Erythroblast (primary cell): ENCODE measurements around the gene TMEM120B.

Experiments
- DNase-seq, 2 experiments: peaks; one replicate each; lab custom pipeline; 2025; lab: John Stamatoyannopoulos, UW
- GATA1 ChIP-seq: IDR thresholded peaks from 2 replicates; pipeline ENCODE4 v1.6.1; 2011; ENCODE audit warnings: low read depth, mild to moderate bottlenecking, control low read depth, low read length, moderate library complexity
- POLR2A ChIP-seq: IDR thresholded peaks from 2 replicates; pipeline ENCODE4 v1.6.1; 2011; ENCODE audit warnings: mild to moderate bottlenecking, low read length

Gene TMEM120B

GRCh38 chr12:121819212-121819949, 106.8 kb downstream of the TMEM120B start:
- DNase-seq: no peak
- TF ChIP-seq GATA1: no peak
- no peak for TF ChIP-seq POLR2A

GRCh38 chr12:121820056-121820455, 107.5 kb downstream of the TMEM120B start:
- DNase-seq: no peak
- TF ChIP-seq POLR2A: no peak
- TF ChIP-seq GATA1: no peak

- DNase-seq: no peak
- no peak for TF ChIP-seq GATA1
Observed at GRCh38 chr12:121822393-121823100, 110.0 kb downstream of the TMEM120B start.

- no peak for DNase-seq
- TF ChIP-seq GATA1 (no peak), POLR2A (no peak)
Observed at GRCh38 chr12:121823101-121823726, 110.7 kb downstream of the TMEM120B start.

- TF ChIP-seq POLR2A: no peak
- no peak for TF ChIP-seq GATA1
- DNase-seq: no peak
Observed at GRCh38 chr12:121823727-121824115, 111.2 kb downstream of the TMEM120B start.

- TF ChIP-seq GATA1 (no peak), POLR2A (no peak)
- no peak for DNase-seq
Observed at GRCh38 chr12:121825041-121825523, 112.5 kb downstream of the TMEM120B start.

- no peak for TF ChIP-seq POLR2A
- no peak for TF ChIP-seq GATA1
- peak; percentile 49 to 74 for DNase-seq
Observed at GRCh38 chr12:121826318-121827150, 114.0 kb downstream of the TMEM120B start.

- TF ChIP-seq POLR2A: no peak
- TF ChIP-seq GATA1: no peak
Observed at GRCh38 chr12:121827351-121828099, 115.0 kb downstream of the TMEM120B start.

GRCh38 chr12:121828306-121828705, 115.8 kb downstream of the TMEM120B start:
- TF ChIP-seq GATA1: no peak
- no peak for DNase-seq

More at GRCh38 chr12:121827351-121828099, 115.0 kb downstream of the TMEM120B start:
- DNase-seq: no peak

GRCh38 chr12:121828826-121829225, 116.3 kb downstream of the TMEM120B start:
- no peak for DNase-seq
- TF ChIP-seq POLR2A (no peak), GATA1 (no peak)

GRCh38 chr12:121829250-121829918, 116.8 kb downstream of the TMEM120B start:
- TF ChIP-seq GATA1 (no peak), POLR2A (no peak)

GRCh38 chr12:121830134-121830533, 117.6 kb downstream of the TMEM120B start:
- TF ChIP-seq POLR2A: no peak
- TF ChIP-seq GATA1: no peak
- DNase-seq: no peak

More at GRCh38 chr12:121829250-121829918, 116.8 kb downstream of the TMEM120B start:
- DNase-seq: no peak
